SKM-1 treated with dmso at 0.1 percent for 144 hours (cell line): ENCODE data around the gene CELSR1.

Experiments used
- DNase-seq: peaks from one replicate; lab custom pipeline; 2025; ENCODE audit not compliant: unreplicated experiment; lab: John Stamatoyannopoulos, UW

CELSR1 gene

GRCh38 chr22:46354176-46354992, 183.0 kb downstream of the CELSR1 start:
- no peak for DNase-seq

- DNase-seq = no peak
Measured at GRCh38 chr22:46353483-46354105, 183.8 kb downstream of the CELSR1 start.

GRCh38 chr22:46352691-46353386, 184.6 kb downstream of the CELSR1 start:
- no peak for DNase-seq

- no peak for DNase-seq
Measured at GRCh38 chr22:46352276-46352675, 185.1 kb downstream of the CELSR1 start.

GRCh38 chr22:46351767-46352166, 185.7 kb downstream of the CELSR1 start:
- no peak for DNase-seq

GRCh38 chr22:46351131-46351735, 186.2 kb downstream of the CELSR1 start:
- DNase-seq = no peak

- DNase-seq = no peak
Measured at GRCh38 chr22:46350646-46351045, 186.8 kb downstream of the CELSR1 start.

- no peak for DNase-seq
Measured at GRCh38 chr22:46350121-46350520, 187.3 kb downstream of the CELSR1 start.

GRCh38 chr22:46349681-46350080, 187.7 kb downstream of the CELSR1 start:
- DNase-seq = no peak

- DNase-seq = no peak
Measured at GRCh38 chr22:46349238-46349637, 188.2 kb downstream of the CELSR1 start.

- DNase-seq = no peak
Measured at GRCh38 chr22:46348099-46348695, 189.2 kb downstream of the CELSR1 start.

- DNase-seq = no peak
Measured at GRCh38 chr22:46347646-46348045, 189.8 kb downstream of the CELSR1 start.

GRCh38 chr22:46346680-46347405, 190.6 kb downstream of the CELSR1 start:
- no peak for DNase-seq

- no peak for DNase-seq
Measured at GRCh38 chr22:46340676-46341075, 196.7 kb downstream of the CELSR1 start.

- DNase-seq = no peak
Measured at GRCh38 chr22:46339956-46340355, 197.5 kb downstream of the CELSR1 start.

- DNase-seq = no peak
Measured at GRCh38 chr22:46338636-46339035, 198.8 kb downstream of the CELSR1 start.

GRCh38 chr22:46337870-46338269, 199.6 kb downstream of the CELSR1 start:
- DNase-seq = no peak

GRCh38 chr22:46336119-46337078, 201.0 kb downstream of the CELSR1 start:
- DNase-seq = no peak
